HCT116 (cell line): ENCODE measurements around the gene PRIM1. TPM values are rescaled to one million over a fixed set of nuclear protein-coding genes. Genes with fewer than 3 reads are reported as not detected.

Source experiments
- ATAC-seq: fragments of 200-7000 bp; cut with Tn5 transposase; 2 replicates; pipeline ENCODE4 v1.9.1; 2020; ENCODE audit warnings: mild to moderate bottlenecking, moderate library complexity
- BruUV-seq: library from RNA; stranded (reverse); fragments of 400-500 nt; replicated peaks from 2 replicates; lab custom pipeline; 2021; lab: Mats Ljungman, UMichigan
- CTCF ChIA-PET: fragments of 300-600 bp; sonication (Branson Sonifier 250); formaldehyde crosslinking; loops from one replicate; lab custom pipeline; 2021; ENCODE audit warnings: antibody characterized with exemption; lab: Charles Lee
- POLR2A ChIA-PET: fragments of 300-600, 350-600 bp; sonication (Branson Sonifier 250); formaldehyde crosslinking; loops from one replicate; lab custom pipeline; 2021; ENCODE audit warnings: antibody characterized with exemption; lab: Charles Lee
- RAD21 ChIA-PET, 2 experiments: fragments of 300-600 bp; sonication (Branson Sonifier 250); formaldehyde crosslinking; loops; one replicate each; lab custom pipeline; 2023; ENCODE audit warnings: low total read pairs in 2 of 2; ENCODE audit not compliant: uncharacterized antibody in 2 of 2, unreplicated experiment in 2 of 2, low non-redundant PET in 1 of 2; lab: Charles Lee
- DNase-seq: peaks from one replicate; pipeline ENCODE4 v3.0.0-alpha.2; 2010; ENCODE audit warnings: low read depth, low spot score
- H2AFZ ChIP-seq: fragments of 200-600 bp; shearing (Covaris generic), sonication (generic); 2 replicates; pipeline ENCODE4 v1.6.1; 2017; ENCODE audit warnings: low read depth, mixed run types, mixed read lengths, antibody characterized with exemption, low read length; ENCODE audit not compliant: poor library complexity, severe bottlenecking
- H3K27ac ChIP-seq: 2 replicates; pipeline ENCODE4 v1.5.1; 2012; ENCODE audit warnings: low read depth, low read length
- H3K27me3 ChIP-seq: fragments of 200-600 bp; sonication (generic); 2 replicates; pipeline ENCODE4 v1.6.1; 2016; ENCODE audit warnings: mixed run types, low read length, mixed read lengths; ENCODE audit not compliant: insufficient read depth
- H3K36me3 ChIP-seq, 2 experiments: fragments of 200-500 bp in 1 of 2; fragments of 200-600 bp in 1 of 2; sonication (Bioruptor generic) in 1 of 2; sonication (generic) in 1 of 2; 2 replicates each; pipeline versions ENCODE4 v1.5.1 to v1.6.1; 2014 to 2016; ENCODE audit warnings: low read length in 2 of 2, inconsistent platforms in 1 of 2, mixed read lengths in 1 of 2, mixed run types in 1 of 2; ENCODE audit not compliant: insufficient read depth in 2 of 2, control insufficient read depth in 1 of 2
- H3K4me1 ChIP-seq, 2 experiments: fragments of 200-600 bp in 1 of 2; sonication (generic) in 1 of 2; 2 replicates each; pipeline versions ENCODE4 v1.5.1 to v1.6.1; 2012 to 2017; ENCODE audit warnings: low read length in 2 of 2, inconsistent platforms in 1 of 2, mild to moderate bottlenecking in 1 of 2, mixed read lengths in 1 of 2, mixed run types in 1 of 2, moderate library complexity in 1 of 2; ENCODE audit not compliant: insufficient read depth in 2 of 2, control insufficient read depth in 1 of 2
- H3K4me2 ChIP-seq: fragments of 200-600 bp; sonication (generic); 2 replicates; pipeline ENCODE4 v1.6.1; 2017; ENCODE audit warnings: mixed run types, low read length, mixed read lengths
- H3K4me3 ChIP-seq, 2 experiments: fragments of 200-600 bp in 1 of 2; sonication (generic) in 1 of 2; replicated peaks in 1 of 2; 2 replicates each; pipeline ENCODE4 v1.5.1; 2011 to 2016; ENCODE audit warnings: low read length in 2 of 2, control low read depth in 1 of 2, low read depth in 1 of 2, mild to moderate bottlenecking in 1 of 2, mixed read lengths in 1 of 2, mixed run types in 1 of 2
- H3K79me2 ChIP-seq: fragments of 200-600 bp; sonication (generic); 2 replicates; pipeline ENCODE4 v1.6.1; 2017; ENCODE audit warnings: mild to moderate bottlenecking, mixed run types, low read length, moderate library complexity, mixed read lengths; ENCODE audit not compliant: insufficient read depth
- H3K9ac ChIP-seq: fragments of 200-600 bp; sonication (generic); 2 replicates; pipeline ENCODE4 v1.6.1; 2016; ENCODE audit warnings: low read length, mixed read lengths
- H3K9me2 ChIP-seq: fragments of 200-600 bp; sonication (generic), shearing (Covaris generic); 2 replicates; pipeline ENCODE4 v1.6.1; 2017; ENCODE audit warnings: mixed run types, mild to moderate bottlenecking, moderate library complexity; ENCODE audit not compliant: insufficient read depth
- H3K9me3 ChIP-seq, 2 experiments: fragments of 200-500 bp in 1 of 2; fragments of 200-600 bp in 1 of 2; sonication (Bioruptor generic) in 1 of 2; sonication (generic) in 1 of 2; 2 replicates each; pipeline ENCODE4 v1.6.1; 2014 to 2017; ENCODE audit warnings: low read length in 2 of 2, mixed read lengths in 2 of 2, inconsistent platforms in 1 of 2, low read depth in 1 of 2, mild to moderate bottlenecking in 1 of 2, mixed run types in 1 of 2, moderate library complexity in 1 of 2; ENCODE audit not compliant: control insufficient read depth in 1 of 2, insufficient read depth in 1 of 2
- H4K20me1 ChIP-seq: fragments of 200-600 bp; sonication (generic), shearing (Covaris generic); 2 replicates; pipeline ENCODE4 v1.6.1; 2017; ENCODE audit warnings: mixed run types, mild to moderate bottlenecking, moderate library complexity; ENCODE audit not compliant: insufficient read depth
- CTCF ChIP-seq, 3 experiments: fragments of 200-600 bp in 1 of 3; sonication (generic) in 1 of 3; IDR thresholded peaks in 2 of 3; conservative IDR thresholded peaks in 1 of 3; 2 replicates each; pipeline ENCODE4 v1.5.1; 2012 to 2017; ENCODE audit warnings: low read depth in 2 of 3, low read length in 2 of 3, antibody characterized with exemption in 1 of 3, borderline replicate concordance in 1 of 3, control low read depth in 1 of 3, mild to moderate bottlenecking in 1 of 3, mixed read lengths in 1 of 3, mixed run types in 1 of 3, moderate library complexity in 1 of 3; ENCODE audit not compliant: insufficient read depth in 1 of 3
- EGR1 ChIP-seq: IDR thresholded peaks from 2 replicates; pipeline ENCODE4 v1.6.1; 2012; ENCODE audit warnings: low read depth
- EZH2 ChIP-seq: fragments of 200-600 bp; sonication (generic); IDR thresholded peaks from 2 replicates; pipeline ENCODE4 v1.6.1; 2017; ENCODE audit warnings: antibody characterized with exemption, mixed run types
- MAX ChIP-seq: IDR thresholded peaks from 2 replicates; pipeline ENCODE4 v1.6.1; 2012
- POLR2AphosphoS5 ChIP-seq: IDR thresholded peaks from 2 replicates; pipeline ENCODE4 v1.6.1; 2011; ENCODE audit warnings: mild to moderate bottlenecking, low read depth, low read length, moderate library complexity
- RAD21 ChIP-seq: IDR thresholded peaks from 2 replicates; pipeline ENCODE4 v1.6.1; 2012; ENCODE audit warnings: low read depth, mild to moderate bottlenecking
- SP1 ChIP-seq: IDR thresholded peaks from 2 replicates; pipeline ENCODE4 v1.6.1; 2012; ENCODE audit warnings: low read depth
- SRF ChIP-seq: IDR thresholded peaks from 2 replicates; pipeline ENCODE4 v1.6.1; 2012; ENCODE audit warnings: low read depth
- TCF7L2 ChIP-seq: IDR thresholded peaks from 2 replicates; pipeline ENCODE4 v1.7.0; 2011; ENCODE audit warnings: borderline replicate concordance, inconsistent platforms; ENCODE audit not compliant: insufficient read depth, insufficient read length; ENCODE audit errors: extremely low read depth
- YY1 ChIP-seq: IDR thresholded peaks from 2 replicates; pipeline ENCODE4 v1.6.1; 2011; ENCODE audit warnings: low read length, low read depth, moderate library complexity, mild to moderate bottlenecking; ENCODE audit not compliant: insufficient replicate concordance; ENCODE audit errors: extremely low read depth
- ZBTB33 ChIP-seq: IDR thresholded peaks from 2 replicates; pipeline ENCODE4 v1.6.1; 2011; ENCODE audit warnings: mild to moderate bottlenecking, low read length, moderate library complexity; ENCODE audit not compliant: insufficient replicate concordance; ENCODE audit errors: extremely low read depth
- ZFX ChIP-seq: fragments of 450-650 bp; IDR thresholded peaks from 2 replicates; pipeline ENCODE4 v1.6.1; 2017
- ZNF274 ChIP-seq: fragments of 200-500 bp; sonication (Bioruptor generic); IDR thresholded peaks from 2 replicates; pipeline ENCODE4 v1.6.1; 2014; ENCODE audit warnings: mild to moderate bottlenecking, low read depth, low read length, inconsistent platforms
- intact Hi-C: fragments of 100-400 bp; cut with micrococcal nuclease; formaldehyde crosslinking; loops from 2 replicates; pipeline ENCODE4 v1.10.0; 2022
- total RNA-seq: library from RNA; stranded (reverse); gene quantifications from one replicate; pipeline ENCODE4 v1.2.1, GENCODE V29; 2021; ENCODE audit not compliant: unreplicated experiment

The PRIM1 gene
- total RNA-seq, 1 experiment from 2014 or later, result 53.3 TPM

GRCh38 chr12:56718636-56719035, 33.5 kb downstream of the PRIM1 start (continued):
- TF ChIP-seq CTCF (IDR thresholded peaks at IDR 0.05 in 2 of 3, conservative IDR thresholded peaks at IDR 0.05 in 1 of 3; ENCODE audit: borderline replicate concordance in 1 of 3, insufficient read depth in 1 of 3, low read depth in 2 of 3, low read length in 2 of 3), result no peak
- no peak for TF ChIP-seq ZBTB33
- TF ChIP-seq EZH2, result no peak
- no peak for TF ChIP-seq YY1
- no peak for TF ChIP-seq RAD21
- no peak for TF ChIP-seq MAX
- no peak for TF ChIP-seq ZNF274

- Histone ChIP-seq H3K4me3 (no peak overlapping the region), H3K9me3 (no peaks in the 10 kb centered on the region), H4K20me1 (peaks cover 72% of the 10 kb centered on the region; the same call in 1 of the 2 replicates), H3K4me2 (no peak overlapping the region), H3K9me2 (no peaks in the 10 kb centered on the region), H3K4me1 (peaks cover 13 to 23% of the 10 kb centered on the region in 2 experiments; a peak in 3 of 4 replicates), H3K27me3 (no peaks in the 10 kb centered on the region), H3K27ac (no peak overlapping the region), H3K9ac (no peak overlapping the region), H2AFZ (no peak overlapping the region), H3K79me2 (peaks cover 97% of the 10 kb centered on the region), H3K36me3 (peaks cover 51 to 77% of the 10 kb centered on the region in 2 experiments)
- TF ChIP-seq SP1, result no peak
- TF ChIP-seq ZFX, result no peak
- TF ChIP-seq YY1, result no peak
- TF ChIP-seq TCF7L2, result no peak
- TF ChIP-seq EGR1, result no peak
- no peak for TF ChIP-seq CTCF (IDR thresholded peaks at IDR 0.05 in 2 of 3, conservative IDR thresholded peaks at IDR 0.05 in 1 of 3; ENCODE audit: borderline replicate concordance in 1 of 3, insufficient read depth in 1 of 3, low read depth in 2 of 3, low read length in 2 of 3)
- TF ChIP-seq SRF, result no peak
- TF ChIP-seq ZNF274, result no peak
- no peak for TF ChIP-seq POLR2AphosphoS5
- DNase-seq (no peak), ATAC-seq (no peak)
- ChIA-PET RAD21 (no interaction called here), POLR2A (interaction anchor here (0.7 to 2.5 kb wide), 2 partner anchors 30 to 200 kb away, joined by 3 to 6 read pairs; partner anchors contain the start of gene PTGES3), CTCF (no interaction called here)
- intact Hi-C loops, result no loop called here
- BruUV-seq, result no TSS peak
Observed at GRCh38 chr12:56718149-56718548, 34.0 kb downstream of the PRIM1 start.
